Activated naive CD4-positive, alpha-beta T cell treated with anti-CD3 and anti-CD28 coated beads, Interleukin-2, amount 10 ng/mL, durations not matched to agents 7 days and 5 days (primary cell): ENCODE data around the gene TRABD2B.

ENCODE experiments used
- CTCF ChIA-PET: fragments of 350-600 bp; sonication (Branson Sonifier 250); formaldehyde crosslinking; loops from one replicate; lab custom pipeline; 2021; ENCODE audit warnings: antibody characterized with exemption; lab: Charles Lee
- DNase-seq: peaks from one replicate; pipeline ENCODE4 v3.0.0-alpha.2; 2020
- H3K27ac Mint-ChIP-seq: one replicate; pipeline ENCODE4 v1.8.0; 2021; ENCODE audit warnings: mild to moderate bottlenecking, moderate library complexity, mixed read lengths
- H3K27me3 Mint-ChIP-seq: one replicate; pipeline ENCODE4 v1.8.0; 2021; ENCODE audit warnings: mild to moderate bottlenecking, mixed read lengths
- H3K36me3 Mint-ChIP-seq: one replicate; pipeline ENCODE4 v1.8.0; 2021; ENCODE audit warnings: mixed read lengths
- H3K4me1 Mint-ChIP-seq: one replicate; pipeline ENCODE4 v1.8.0; 2021; ENCODE audit warnings: mixed read lengths
- H3K4me3 Mint-ChIP-seq: one replicate; pipeline ENCODE4 v1.8.0; 2021; ENCODE audit warnings: mild to moderate bottlenecking, moderate library complexity, mixed read lengths
- H3K9me3 Mint-ChIP-seq: one replicate; pipeline ENCODE4 v1.8.0; 2021; ENCODE audit warnings: mixed read lengths

TRABD2B gene

GRCh38 chr1:47824716-47825115, 172.5 kb downstream of the TRABD2B start:
- H3K27me3 Mint-ChIP-seq, result peaks cover 7% of the 10 kb centered on the region
- H3K4me1 Mint-ChIP-seq, result no peaks in the 10 kb centered on the region
- H3K36me3 Mint-ChIP-seq, result no peaks in the 10 kb centered on the region
- no peaks in the 10 kb centered on the region for H3K9me3 Mint-ChIP-seq
- H3K4me3 Mint-ChIP-seq, result no peak overlapping the region
- DNase-seq, result no peak
- CTCF ChIA-PET, result no interaction called here
- no peak overlapping the region for H3K27ac Mint-ChIP-seq

DNA sequence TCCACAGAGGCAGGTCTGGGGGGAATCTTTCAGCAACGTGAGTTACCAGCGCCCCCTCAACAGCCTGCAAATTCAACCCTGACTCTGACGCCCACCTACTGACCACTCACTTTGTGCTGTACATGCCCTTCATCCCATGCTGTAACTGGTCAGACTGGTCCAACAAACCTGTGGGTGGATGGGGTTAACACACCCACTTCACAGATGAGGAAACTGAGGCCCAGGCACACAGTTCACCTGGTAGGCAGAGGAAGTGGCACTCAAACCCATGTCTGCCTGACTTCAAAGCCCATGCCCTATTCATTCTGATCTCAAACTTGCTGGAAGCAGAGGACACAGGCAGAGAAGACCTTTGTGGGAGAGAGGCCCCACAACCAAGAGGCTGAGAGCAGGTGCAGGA, 172.9 kb downstream of the TRABD2B start:
- no peaks in the 10 kb centered on the region for H3K4me1 Mint-ChIP-seq
- peaks cover 7% of the 10 kb centered on the region for H3K27me3 Mint-ChIP-seq
- H3K9me3 Mint-ChIP-seq, result no peaks in the 10 kb centered on the region
- CTCF ChIA-PET, result no interaction called here
- H3K27ac Mint-ChIP-seq, result no peak overlapping the region
- H3K36me3 Mint-ChIP-seq, result no peaks in the 10 kb centered on the region
- H3K4me3 Mint-ChIP-seq, result no peak overlapping the region
- DNase-seq, result no peak

DNA sequence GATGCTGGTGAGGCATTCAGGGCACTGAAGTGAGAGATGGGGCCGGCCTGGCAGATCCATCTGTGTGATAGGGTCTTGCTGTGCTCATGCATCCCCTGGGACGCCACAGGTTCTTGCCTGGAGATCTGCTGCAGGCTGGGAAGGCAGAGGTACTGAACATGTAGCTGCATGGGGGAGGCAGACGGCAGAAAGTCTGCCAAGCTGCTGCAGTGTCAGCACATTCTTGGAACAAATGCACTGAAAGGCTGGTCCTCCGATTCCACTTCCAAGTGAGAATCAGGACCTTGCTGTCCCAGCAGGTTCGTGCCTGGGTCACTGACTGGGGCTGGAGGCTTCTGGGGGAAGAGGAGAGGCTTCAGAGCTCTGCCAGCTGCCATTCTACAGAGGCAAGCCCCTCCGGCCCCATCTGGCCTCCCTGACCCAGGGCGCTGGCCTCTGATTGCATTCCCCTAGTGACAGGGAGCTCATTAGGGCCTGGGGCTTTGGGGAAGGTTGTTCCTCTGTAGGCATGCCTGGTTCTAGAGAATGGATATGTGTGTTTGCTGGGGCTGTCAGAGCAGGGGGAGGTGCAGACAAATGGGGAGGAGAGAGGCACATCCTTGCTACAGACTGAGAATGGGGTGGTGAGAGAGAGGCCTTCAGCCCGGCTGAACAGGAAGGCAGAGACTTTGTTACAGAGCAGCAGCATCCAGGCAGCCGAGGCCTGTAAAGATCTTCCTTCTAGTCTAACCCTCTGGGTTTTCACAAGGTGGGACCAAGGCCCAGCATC, 174.0 kb downstream of the TRABD2B start:
- CTCF ChIA-PET, result no interaction called here
- no peak for DNase-seq
- Mint-ChIP-seq H3K9me3 (no peaks in the 10 kb centered on the region), H3K27me3 (peaks cover 7% of the 10 kb centered on the region), H3K4me3 (no peak overlapping the region), H3K36me3 (no peaks in the 10 kb centered on the region), H3K4me1 (no peaks in the 10 kb centered on the region), H3K27ac (no peak overlapping the region)

- Mint-ChIP-seq H3K27ac (no peak overlapping the region), H3K9me3 (no peaks in the 10 kb centered on the region), H3K36me3 (no peaks in the 10 kb centered on the region), H3K4me1 (no peaks in the 10 kb centered on the region), H3K4me3 (no peak overlapping the region), H3K27me3 (peaks cover 7% of the 10 kb centered on the region)
- CTCF ChIA-PET, result no interaction called here
- DNase-seq, result no peak
These were observed 175.4 kb downstream of the TRABD2B start for GRCh38 chr1:47821760-47822159.

DNA sequence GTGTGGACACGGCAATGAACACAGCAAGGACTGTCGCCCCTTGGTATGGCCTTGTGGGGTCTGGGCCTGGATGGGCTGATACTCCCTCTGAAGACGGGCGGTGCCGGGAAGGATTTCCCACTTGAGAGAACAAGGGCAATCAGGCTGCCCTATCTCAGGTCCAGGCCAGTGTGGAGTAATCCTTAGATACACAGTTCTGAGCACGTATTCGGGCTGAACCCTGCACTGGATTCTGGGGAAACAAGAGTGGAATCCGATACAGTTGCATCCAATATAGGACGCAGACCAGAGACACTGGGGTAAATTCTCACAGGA, 177.7 kb downstream of the TRABD2B start:
- Mint-ChIP-seq H3K27ac (no peak overlapping the region), H3K4me3 (no peak overlapping the region), H3K4me1 (no peaks in the 10 kb centered on the region), H3K9me3 (no peaks in the 10 kb centered on the region), H3K27me3 (peaks cover 10% of the 10 kb centered on the region), H3K36me3 (no peaks in the 10 kb centered on the region)
- CTCF ChIA-PET, result no interaction called here
- no peak for DNase-seq

- Mint-ChIP-seq H3K27me3 (peaks cover 16% of the 10 kb centered on the region), H3K27ac (no peak overlapping the region), H3K4me3 (no peak overlapping the region), H3K4me1 (no peaks in the 10 kb centered on the region), H3K9me3 (no peaks in the 10 kb centered on the region), H3K36me3 (no peaks in the 10 kb centered on the region)
- no peak for DNase-seq
- CTCF ChIA-PET, result no interaction called here
These were observed 178.3 kb downstream of the TRABD2B start for GRCh38 chr1:47818682-47819573.

DNA sequence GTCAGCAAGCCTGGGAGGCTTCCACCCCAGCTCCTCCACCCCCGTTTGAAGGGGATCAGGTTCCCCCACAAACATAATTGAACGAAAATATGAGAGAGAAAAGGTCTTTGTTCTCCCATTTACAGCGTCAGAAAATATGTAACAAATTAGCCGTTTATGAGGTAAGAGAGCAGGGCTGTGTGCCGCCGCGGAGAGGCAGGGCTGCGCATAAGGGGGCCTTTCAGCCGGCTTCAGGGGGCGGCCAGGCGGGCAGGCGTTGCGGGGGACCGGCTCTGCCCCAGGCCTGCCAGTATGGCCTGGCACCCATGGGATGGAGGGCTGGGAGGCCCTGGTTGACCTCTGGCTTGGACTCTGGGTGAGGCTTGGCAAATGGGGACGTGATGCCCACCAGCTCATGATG, 179.3 kb downstream of the TRABD2B start:
- Mint-ChIP-seq H3K4me1 (no peaks in the 10 kb centered on the region), H3K36me3 (no peaks in the 10 kb centered on the region), H3K4me3 (no peak overlapping the region), H3K9me3 (no peaks in the 10 kb centered on the region), H3K27ac (no peak overlapping the region), H3K27me3 (peaks cover 20% of the 10 kb centered on the region)
- DNase-seq, result no peak
- CTCF ChIA-PET, result no interaction called here

DNA sequence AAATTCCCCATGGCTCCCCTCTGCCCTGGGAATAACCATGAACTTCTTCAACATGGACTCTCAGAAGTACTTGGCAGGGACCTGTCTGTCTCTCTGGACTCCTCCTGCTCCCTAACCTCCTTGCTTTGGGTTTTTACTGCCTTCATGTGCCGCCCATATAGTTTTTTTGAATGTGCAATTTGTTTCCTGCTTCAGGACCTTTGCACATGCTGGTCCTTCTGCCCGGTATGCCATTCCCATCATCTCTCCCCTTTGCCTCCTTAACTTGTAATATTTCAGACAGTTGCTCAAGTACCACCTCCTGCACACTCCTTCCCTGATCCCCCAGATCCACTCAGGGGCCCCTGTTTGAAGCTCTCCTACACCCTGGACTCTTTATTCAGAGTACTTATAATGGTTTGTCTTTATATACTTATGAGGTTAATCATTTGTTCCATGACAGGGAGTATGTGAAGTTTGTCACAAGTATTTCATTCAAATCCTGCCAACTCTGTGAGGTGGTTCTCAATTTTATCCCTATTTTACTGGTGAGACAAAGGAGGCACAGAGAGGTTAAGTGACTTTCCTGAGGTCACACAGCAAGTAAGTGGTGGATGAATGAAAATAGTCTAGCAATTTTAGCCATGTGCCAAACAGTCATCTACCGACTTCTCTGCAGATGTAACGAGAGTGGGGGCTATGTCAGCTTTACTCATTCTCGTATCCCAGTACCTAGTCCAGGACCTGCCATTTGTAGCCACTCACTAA, 180.7 kb downstream of the TRABD2B start:
- CTCF ChIA-PET, result no interaction called here
- Mint-ChIP-seq H3K9me3 (no peaks in the 10 kb centered on the region), H3K27ac (no peak overlapping the region), H3K4me1 (no peaks in the 10 kb centered on the region), H3K36me3 (no peaks in the 10 kb centered on the region), H3K27me3 (peaks cover 18% of the 10 kb centered on the region), H3K4me3 (no peak overlapping the region)
- DNase-seq, result no peak

- no peak for DNase-seq
- Mint-ChIP-seq H3K4me1 (no peaks in the 10 kb centered on the region), H3K27me3 (peaks cover 18% of the 10 kb centered on the region), H3K36me3 (no peaks in the 10 kb centered on the region), H3K9me3 (no peaks in the 10 kb centered on the region), H3K27ac (no peak overlapping the region), H3K4me3 (no peak overlapping the region)
- CTCF ChIA-PET, result no interaction called here
These were observed 182.4 kb downstream of the TRABD2B start for GRCh38 chr1:47814612-47815395.

DNA sequence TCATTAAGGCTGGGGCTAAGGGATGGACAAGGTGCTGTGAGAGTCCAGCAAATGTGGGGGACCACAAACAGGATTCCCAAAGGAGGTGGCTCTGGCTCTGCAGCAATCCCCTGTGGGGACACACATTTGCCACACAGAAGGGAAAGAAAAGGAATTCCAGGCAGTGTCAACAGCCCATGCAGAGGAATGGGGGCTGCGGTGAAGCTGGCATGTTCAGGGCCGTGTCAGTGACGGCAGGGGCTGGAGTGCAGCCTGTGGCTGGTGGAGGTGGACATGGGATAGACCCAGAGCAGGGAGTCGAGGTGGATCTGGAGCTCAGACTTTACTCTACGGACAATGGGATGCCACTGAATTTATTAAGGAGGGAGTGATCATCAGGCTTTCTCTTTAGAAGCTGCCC, 183.2 kb downstream of the TRABD2B start:
- Mint-ChIP-seq H3K27ac (no peak overlapping the region), H3K9me3 (no peaks in the 10 kb centered on the region), H3K36me3 (no peaks in the 10 kb centered on the region), H3K4me3 (no peak overlapping the region), H3K4me1 (no peaks in the 10 kb centered on the region), H3K27me3 (peaks cover 18% of the 10 kb centered on the region)
- DNase-seq, result no peak
- CTCF ChIA-PET, result no interaction called here

- Mint-ChIP-seq H3K36me3 (no peaks in the 10 kb centered on the region), H3K27me3 (peaks cover 18% of the 10 kb centered on the region), H3K27ac (no peak overlapping the region), H3K4me3 (no peak overlapping the region), H3K4me1 (no peaks in the 10 kb centered on the region), H3K9me3 (no peaks in the 10 kb centered on the region)
- CTCF ChIA-PET, result no interaction called here
- DNase-seq, result no peak
These were observed 184.2 kb downstream of the TRABD2B start for GRCh38 chr1:47812904-47813514.

DNA sequence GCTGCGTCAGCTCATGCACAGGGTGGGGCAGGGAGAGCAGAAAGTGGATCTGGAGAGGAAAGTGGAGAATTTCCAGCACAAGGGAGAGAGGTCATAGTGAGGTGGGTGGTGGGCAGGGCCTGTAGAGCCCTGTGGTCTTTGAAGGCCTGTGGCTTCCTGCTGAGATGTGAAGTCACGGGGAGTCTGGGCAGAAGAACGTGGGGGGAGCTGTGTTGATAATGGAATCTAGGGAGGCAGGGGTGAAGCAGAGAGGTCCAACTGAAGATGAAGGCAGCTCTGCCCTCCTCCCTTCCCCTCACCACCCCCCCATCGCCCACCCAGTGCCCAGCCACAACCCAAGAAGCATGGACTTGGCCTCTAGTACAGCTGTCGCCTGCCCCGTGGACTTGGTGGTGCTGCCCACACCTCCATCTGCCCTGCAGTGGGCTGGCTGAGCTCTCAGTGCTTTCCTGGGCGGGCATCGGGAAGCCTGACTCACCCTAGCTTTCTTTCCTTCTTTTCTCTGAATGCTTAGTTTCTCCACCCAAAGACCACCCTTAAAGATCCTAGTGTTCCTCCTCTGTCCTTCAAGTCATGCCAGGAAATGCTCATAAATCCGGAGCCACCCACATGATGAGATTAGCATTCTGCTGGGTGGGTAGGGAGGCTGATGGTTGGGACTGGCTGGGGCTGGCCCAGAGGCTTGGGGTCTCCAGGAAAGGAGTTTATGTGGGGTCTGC, 186.1 kb downstream of the TRABD2B start:
- CTCF ChIA-PET, result no interaction called here
- peaks cover 18% of the 10 kb centered on the region for H3K27me3 Mint-ChIP-seq
- H3K4me1 Mint-ChIP-seq, result no peaks in the 10 kb centered on the region
- H3K36me3 Mint-ChIP-seq, result no peaks in the 10 kb centered on the region
- no peak overlapping the region for H3K27ac Mint-ChIP-seq
- H3K4me3 Mint-ChIP-seq, result no peak overlapping the region
- DNase-seq, result no peak
- H3K9me3 Mint-ChIP-seq, result no peaks in the 10 kb centered on the region
